HG03060 (cell line): ENCODE measurements around the gene PRIM2.
"Not testable (repeated sequence)": the region's sequence is repeated elsewhere in the genome, so short reads cannot be mapped to it uniquely, and the experiment has no call there.

Experiments
- ATAC-seq: cut with Tn5 transposase; IDR thresholded peaks from one replicate; pipeline ENCODE4 v1.9.1; 2021; ENCODE audit warnings: low read depth, moderate number of reproducible peaks; ENCODE audit not compliant: unreplicated experiment

The PRIM2 gene

GRCh38 chr6:57489887-57490286, 172.5 kb downstream of the PRIM2 start:
- ATAC-seq, result not testable (repeated sequence)

- not testable (repeated sequence) for ATAC-seq
Measured at GRCh38 chr6:57491795-57492194, 174.4 kb downstream of the PRIM2 start.

- ATAC-seq, result not testable (repeated sequence)
Measured at GRCh38 chr6:57496251-57496650, 178.8 kb downstream of the PRIM2 start.

- not testable (repeated sequence) for ATAC-seq
Measured at GRCh38 chr6:57500368-57501021, 183.1 kb downstream of the PRIM2 start.

GRCh38 chr6:57502387-57502786, 185.0 kb downstream of the PRIM2 start:
- ATAC-seq, result not testable (repeated sequence)

- not testable (repeated sequence) for ATAC-seq
Measured at GRCh38 chr6:57505251-57505650, 187.8 kb downstream of the PRIM2 start.

GRCh38 chr6:57510390-57510789, 193.0 kb downstream of the PRIM2 start:
- ATAC-seq, result not testable (repeated sequence)

- not testable (repeated sequence) for ATAC-seq
Measured at GRCh38 chr6:57515171-57515570, 197.7 kb downstream of the PRIM2 start.

GRCh38 chr6:57515845-57516244, 198.4 kb downstream of the PRIM2 start:
- ATAC-seq, result not testable (repeated sequence)

GRCh38 chr6:57516776-57517175, 199.3 kb downstream of the PRIM2 start:
- ATAC-seq, result not testable (repeated sequence)

- ATAC-seq, result not testable (repeated sequence)
Measured at GRCh38 chr6:57519198-57519597, 201.8 kb downstream of the PRIM2 start.

GRCh38 chr6:57521085-57521484, 203.7 kb downstream of the PRIM2 start:
- not testable (repeated sequence) for ATAC-seq

- ATAC-seq, result not testable (repeated sequence)
Measured at GRCh38 chr6:57523221-57523620, 205.8 kb downstream of the PRIM2 start.

- ATAC-seq, result not testable (repeated sequence)
Measured at GRCh38 chr6:57529755-57530154, 212.3 kb downstream of the PRIM2 start.

- ATAC-seq, result not testable (repeated sequence)
Measured at GRCh38 chr6:57532660-57533059, 215.2 kb downstream of the PRIM2 start.

- not testable (repeated sequence) for ATAC-seq
Measured at GRCh38 chr6:57535121-57535520, 217.7 kb downstream of the PRIM2 start.

- peak; percentile 65 for ATAC-seq
Measured at GRCh38 chr6:57535994-57536393, 218.6 kb downstream of the PRIM2 start.

- ATAC-seq, result not testable (repeated sequence)
Measured at GRCh38 chr6:57537916-57538315, 220.5 kb downstream of the PRIM2 start.

- not testable (repeated sequence) for ATAC-seq
Measured at GRCh38 chr6:57551961-57552360, 234.5 kb downstream of the PRIM2 start.

- not testable (repeated sequence) for ATAC-seq
Measured at GRCh38 chr6:57557855-57558254, 240.4 kb downstream of the PRIM2 start.

- not testable (repeated sequence) for ATAC-seq
Measured at GRCh38 chr6:57559170-57559569, 241.7 kb downstream of the PRIM2 start.

GRCh38 chr6:57562233-57562632, 244.8 kb downstream of the PRIM2 start:
- ATAC-seq, result not testable (repeated sequence)
